ENCODE measurements around the gene KISS1.
"Not testable (repeated sequence)": the region's sequence is repeated elsewhere in the genome, so short reads cannot be mapped to it uniquely, and the experiment has no call there.

Gene KISS1, protein sequence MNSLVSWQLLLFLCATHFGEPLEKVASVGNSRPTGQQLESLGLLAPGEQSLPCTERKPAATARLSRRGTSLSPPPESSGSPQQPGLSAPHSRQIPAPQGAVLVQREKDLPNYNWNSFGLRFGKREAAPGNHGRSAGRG

DNA sequence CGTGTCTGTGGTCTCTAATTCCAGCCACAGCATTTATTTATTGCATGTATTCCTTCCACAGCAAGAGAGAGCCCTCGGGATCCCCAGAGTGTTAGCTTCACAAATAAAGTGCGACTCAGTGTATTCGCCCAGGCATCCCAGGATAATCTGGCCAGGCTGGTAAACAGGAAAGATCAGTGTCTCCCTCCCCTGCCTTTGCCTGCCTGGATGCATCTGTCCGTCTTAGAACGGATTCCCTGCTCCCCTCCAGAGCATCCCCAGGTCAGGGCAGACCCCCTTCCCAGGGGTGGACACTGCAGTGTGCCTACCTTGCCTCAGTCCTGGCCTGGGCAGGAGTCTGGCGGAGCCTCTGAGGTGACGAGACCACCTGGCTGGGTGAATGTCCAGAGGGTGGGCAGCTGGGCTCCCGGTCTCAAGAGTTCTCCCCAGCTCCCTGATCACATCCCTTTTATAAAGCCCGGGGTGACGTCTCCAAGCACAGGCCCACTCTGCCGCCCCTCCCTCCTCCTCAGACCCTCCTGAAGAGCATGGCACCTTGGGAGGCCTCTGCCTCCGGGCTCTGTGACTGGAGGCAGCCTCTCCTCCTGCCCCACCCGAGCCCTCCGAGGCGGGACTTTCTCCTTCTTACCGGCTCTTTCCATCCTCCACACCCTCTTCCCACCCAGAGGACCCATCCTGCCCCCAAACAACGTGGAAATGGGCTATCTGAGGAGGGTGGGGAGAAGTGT, at the start of gene KISS1:
Gene KISS1, minus strand, starts transcription at position 424 of the 728 bp plus-strand sequence. CDS start 3,615 bp downstream, outside the sequence.
- no peak for DNase-seq (ENCODE audit: low read depth in 2 of 2)

DNA sequence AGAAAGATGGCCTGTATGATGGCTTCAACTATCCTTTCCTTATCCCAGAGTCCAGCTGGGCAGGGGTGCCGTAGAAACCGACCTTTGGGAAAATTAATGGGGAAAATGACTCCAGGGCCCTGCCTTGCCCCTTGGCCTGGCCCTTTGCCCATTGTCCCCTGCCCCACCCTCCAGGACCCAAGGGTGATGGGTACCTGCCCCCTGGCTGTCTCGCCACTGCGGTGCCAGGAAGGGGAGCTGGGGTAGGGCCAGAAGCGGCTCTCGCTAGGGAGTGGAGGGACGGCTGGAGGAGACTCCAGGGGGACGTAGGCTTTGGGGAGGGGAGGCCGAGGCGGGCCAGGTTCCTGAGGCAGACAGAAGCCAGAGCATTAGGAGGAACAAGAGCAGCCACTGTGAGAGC, 46.6 kb upstream of the KISS1 start:
- DNase-seq (ENCODE audit: low read depth in 2 of 2) = no peak

DNA sequence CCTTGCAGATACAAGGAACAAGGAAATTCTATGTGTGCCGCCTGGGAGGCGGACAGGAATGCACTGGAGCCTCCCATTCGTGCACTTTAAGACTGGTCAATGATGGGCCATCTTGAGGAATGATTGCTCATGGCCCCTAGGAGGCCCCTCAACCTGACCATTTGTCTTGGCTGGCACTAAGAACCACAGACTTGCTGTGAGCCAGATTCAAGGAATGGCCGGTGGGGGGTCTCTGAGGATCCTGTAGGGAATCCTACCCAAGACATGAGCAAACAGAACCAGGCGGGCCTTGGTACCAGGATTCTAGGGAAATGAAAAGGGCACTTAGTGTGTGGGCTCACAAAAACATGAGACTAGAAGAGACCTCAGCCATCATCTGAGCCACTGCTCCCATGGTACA, 45.6 kb upstream of the KISS1 start:
- no peak for DNase-seq (ENCODE audit: low read depth in 2 of 2)

DNA sequence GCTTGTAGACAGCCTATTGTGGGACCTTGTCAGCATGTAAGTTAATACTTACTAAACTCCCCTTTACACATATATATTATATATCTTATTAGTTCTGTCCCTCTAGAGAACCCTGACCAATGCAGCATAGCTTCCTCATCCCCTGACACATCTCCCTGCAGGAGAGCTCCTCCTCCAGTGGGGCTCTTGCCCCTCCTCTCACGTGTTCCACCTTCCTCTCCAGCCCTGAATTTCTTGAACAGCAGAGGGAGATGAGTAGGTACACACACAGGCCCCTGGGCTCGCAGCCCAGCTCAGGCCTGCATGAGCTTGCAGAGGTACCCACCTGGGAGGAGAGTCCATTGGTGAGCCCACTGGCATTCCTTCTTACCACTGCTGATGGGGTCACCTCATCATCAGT, 44.8 kb upstream of the KISS1 start:
- no peak for DNase-seq (ENCODE audit: low read depth in 2 of 2)

DNA sequence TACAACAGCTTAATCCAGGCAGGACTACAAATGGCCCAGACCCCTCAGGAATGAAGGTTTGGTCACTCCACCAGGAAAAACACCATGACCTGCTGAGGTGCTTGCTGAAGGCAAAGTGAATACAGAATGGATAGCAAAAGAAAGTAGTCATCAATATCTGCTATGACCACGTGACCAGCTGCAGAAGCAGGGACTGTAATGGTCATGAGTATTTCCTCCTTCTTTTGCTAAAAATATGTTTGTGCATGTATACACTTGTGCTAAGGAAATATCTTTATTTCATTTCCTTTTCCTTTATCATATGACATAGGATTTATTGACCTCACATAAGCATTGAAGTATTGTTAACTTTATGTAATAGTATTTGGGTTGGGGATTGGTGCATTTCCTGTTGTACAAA, 43.9 kb upstream of the KISS1 start:
- no peak for DNase-seq (ENCODE audit: low read depth in 2 of 2)

DNA sequence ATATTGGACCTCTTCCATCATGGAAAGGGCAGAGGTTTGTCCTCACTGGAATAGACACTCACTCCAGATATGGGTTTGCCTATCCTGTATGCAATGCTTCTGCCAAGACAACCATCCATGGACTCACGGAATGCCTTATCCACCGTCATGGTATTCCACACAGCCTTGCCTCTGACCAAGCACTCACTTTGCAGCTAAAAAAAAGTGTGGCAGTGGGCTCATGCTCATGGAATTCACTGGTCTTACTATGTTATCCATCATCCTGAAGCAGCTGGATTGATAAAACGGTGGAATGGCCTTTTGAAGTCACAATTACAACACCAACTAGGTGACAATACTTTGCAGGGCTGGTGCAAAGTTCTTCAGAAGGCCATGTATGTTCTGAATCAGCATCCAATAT, 43.1 kb upstream of the KISS1 start:
- not testable (repeated sequence) for DNase-seq (ENCODE audit: low read depth in 2 of 2)

DNA sequence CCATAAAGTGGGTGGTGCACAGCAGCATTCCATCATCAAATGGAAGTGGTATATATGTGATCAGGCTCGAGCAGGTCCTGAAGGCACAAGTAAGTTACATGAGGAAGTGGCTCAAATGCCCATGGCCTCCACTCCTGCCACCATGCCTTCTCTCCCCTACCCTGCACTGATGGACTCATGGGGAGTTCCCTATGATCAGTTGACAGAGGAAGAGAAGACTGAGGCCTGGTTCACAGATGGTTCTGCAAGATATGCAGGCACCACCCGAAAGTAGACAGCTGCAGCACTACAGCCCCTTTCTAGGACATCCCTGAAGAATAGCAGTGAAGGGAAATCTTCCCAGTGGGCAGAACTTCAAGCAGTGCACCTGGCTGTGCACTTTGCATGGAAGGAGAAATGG, 42.2 kb upstream of the KISS1 start:
- not testable (repeated sequence) for DNase-seq (ENCODE audit: low read depth in 2 of 2)

DNA sequence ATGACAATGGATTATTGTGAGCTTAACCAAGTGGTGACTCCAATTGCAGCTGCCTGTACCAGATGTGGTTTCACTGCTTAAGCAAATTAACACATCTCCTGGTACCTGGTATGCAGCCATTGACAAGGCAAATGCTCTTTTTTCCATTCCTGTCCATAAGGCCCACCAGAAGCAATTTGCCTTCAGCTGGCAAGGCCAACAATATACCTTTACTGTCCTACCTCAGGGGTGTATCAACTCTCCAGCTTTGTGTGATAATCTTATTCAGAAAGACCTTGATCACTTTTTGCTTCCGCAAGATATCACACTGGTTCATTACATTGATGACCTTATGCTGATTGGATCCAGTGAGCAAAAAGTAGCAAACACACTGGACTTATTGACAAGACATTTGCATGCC, 41.2 kb upstream of the KISS1 start:
- not testable (repeated sequence) for DNase-seq (ENCODE audit: low read depth in 2 of 2)

DNA sequence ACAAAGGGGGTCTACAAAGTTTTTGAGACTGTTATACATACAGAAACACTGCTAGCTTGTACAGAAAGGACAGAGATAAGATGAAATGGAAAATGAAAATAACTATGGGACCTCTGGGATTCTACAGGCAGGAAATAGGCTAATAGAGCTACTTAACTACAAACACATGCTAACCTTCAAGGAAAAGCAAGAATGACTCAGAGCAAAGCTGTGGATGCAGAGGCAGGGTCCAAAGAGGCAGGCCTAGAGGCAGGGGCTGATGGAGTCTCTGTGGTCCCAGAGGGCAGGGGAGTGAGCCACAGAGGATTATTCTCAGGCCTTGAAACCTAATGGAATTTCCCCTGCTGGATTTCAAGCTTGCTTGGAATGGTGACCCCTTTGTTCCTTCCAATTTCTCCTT, 36.2 kb upstream of the KISS1 start:
- no peak for DNase-seq (ENCODE audit: low read depth in 2 of 2)

DNA sequence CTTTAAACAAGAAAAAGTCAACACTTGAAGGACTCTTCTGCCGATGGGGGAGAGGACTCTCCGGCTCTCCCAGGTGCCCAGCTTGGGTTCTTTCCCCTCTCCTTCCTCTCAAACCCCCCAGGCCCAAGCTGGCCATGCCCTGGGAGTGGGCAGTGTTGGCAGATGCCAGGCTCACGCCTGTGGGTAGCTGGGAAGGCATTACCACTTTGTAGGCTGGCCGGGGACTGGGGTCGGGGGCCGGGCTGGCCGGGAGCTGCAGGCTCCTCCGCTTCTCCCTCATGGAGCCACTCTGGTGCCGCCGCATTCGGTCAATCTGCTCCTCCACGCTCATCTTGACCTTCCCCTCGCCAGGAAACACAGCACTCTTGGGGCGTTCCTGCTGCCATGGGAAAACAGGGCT, 33.9 kb upstream of the KISS1 start:
- no peak for DNase-seq (ENCODE audit: low read depth in 2 of 2)

DNA sequence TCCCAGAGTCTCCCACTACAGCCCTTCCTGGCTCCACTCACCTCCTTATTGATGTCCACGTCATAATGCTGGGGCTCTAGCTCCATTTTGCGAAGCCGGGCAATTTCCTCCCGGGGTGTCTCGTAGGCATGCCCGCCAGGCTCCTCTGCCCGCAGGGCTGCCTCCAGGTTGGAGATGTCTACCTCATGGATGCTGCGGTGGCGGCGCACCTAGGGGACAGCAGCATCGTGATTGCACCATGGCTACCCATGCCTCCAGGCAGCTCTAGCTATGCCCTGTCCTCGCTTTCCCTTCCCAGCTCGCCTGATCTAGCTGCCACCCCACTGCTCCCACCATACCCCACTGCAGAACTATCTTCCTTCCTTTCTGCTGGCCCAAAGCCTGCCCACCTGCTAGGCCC, 32.6 kb upstream of the KISS1 start:
- DNase-seq (ENCODE audit: low read depth in 2 of 2) = no peak

DNA sequence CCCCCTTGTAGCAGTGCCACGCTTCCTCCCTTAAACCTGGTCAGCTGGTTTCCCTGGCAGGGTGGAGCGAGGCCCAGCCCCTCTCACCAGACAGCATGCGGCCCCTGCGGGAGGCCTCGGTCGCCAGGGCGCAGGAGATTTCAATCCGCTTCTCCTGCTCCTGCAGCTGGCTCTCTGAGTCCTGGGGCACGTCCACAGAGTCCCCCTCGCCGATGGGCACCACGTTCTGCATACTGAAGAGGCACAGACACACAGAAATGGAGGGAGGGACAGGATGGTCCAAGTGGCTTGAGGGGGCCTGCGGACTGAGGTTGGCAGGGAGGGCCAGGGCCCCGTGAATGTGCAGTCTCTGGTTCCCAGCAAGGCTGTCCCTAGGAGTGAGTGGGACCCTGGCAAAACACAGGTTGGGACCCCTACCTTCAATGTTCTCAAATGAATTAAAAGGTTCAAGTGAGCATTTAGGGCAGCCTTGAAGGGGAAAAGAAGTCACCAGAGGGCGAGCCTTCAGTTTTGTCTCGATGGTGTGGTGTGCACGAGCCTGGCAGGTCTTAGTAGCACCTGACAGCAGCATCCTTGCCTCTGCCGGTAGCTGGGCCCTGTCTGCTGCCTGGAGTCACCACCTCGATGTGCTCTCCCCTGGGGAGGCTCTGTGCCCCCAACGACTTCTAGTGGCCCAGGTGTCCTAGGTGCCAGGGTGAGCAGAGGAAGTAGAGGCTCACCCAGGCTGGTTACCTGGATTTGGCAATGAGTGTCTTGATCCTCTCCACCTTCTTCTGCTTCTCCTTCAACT, 31.9 kb upstream of the KISS1 start:
- DNase-seq (ENCODE audit: low read depth in 2 of 2) = no peak

DNA sequence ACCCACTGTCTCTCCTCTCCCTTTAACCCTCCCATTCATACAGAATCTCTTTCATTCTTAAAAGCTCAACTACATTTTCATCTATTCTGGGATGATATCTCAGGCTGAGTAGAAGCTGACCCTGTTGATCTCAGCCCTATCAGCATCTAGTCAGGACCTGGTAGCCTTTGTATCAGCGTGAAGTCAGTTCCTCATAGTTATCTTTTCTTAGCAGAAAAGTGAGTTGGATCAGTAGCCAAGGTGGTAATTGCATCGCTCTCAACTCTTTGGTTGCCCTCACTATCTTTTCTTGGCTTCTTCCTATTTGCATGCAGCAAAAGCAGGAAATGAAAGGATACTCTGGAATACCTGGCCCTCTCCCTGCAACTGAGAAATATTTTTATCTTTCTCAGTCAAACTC, 31.1 kb upstream of the KISS1 start:
- no peak for DNase-seq (ENCODE audit: low read depth in 2 of 2)

DNA sequence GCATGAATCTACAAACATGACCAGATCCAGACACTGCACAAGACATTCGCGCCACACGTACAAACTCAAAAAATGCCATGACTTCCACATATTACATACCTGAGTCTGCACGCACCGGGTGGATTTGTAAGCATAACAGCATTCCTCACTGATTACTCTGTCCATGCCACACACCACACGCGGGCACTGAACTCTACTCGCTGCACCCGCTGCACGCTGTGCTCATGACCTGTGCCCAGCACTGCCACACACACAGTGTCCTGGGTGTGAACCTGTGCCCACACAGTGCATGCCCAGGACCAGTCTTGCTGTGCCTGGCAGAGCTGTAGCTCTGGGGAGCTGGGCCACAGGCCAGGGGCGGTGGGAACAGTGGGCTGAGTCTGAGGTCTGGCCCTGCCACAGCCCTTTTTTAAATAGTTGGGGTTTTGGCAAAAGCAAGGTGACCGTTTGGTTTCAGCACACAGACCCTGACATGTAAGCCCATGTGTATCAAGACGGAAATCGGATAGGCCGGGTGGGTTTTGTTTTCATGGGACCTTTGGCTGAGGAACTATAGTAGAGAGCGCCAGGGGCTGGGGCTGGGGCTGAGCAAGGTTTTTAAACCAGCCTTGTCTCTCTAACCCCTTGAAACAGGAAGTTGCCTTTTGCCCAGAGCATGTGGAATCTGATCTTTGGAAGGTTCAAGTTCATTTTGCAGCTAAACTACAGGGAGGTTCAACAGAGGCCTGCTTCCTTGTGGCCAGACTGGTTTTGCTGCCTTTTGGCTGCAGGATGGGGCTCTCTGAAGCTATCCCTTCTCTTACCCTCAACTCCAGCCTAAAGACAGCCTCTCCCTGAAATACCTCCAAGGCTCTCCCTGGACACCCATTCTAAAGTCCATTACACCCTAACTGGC, 29.8 kb upstream of the KISS1 start:
- no peak for DNase-seq (ENCODE audit: low read depth in 2 of 2)

DNA sequence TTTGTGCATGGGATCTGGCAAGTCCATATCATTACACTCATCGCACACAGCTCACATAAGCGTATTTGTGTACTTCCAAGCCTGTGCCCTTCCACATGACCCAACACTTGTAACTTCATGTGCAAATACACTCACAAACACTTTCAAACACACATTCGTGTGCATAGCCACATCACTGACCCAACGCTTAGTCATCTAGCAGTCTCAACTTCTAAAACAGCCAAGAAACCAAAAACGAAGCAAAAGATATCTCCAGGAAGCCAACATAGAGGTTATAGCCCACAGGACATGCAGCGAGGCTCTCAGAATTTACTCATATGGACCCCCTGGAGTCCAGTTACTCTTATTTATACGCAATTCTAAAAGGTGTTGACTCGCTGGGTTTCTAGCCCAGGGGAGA, 28.4 kb upstream of the KISS1 start:
- no peak for DNase-seq (ENCODE audit: low read depth in 2 of 2)

DNA sequence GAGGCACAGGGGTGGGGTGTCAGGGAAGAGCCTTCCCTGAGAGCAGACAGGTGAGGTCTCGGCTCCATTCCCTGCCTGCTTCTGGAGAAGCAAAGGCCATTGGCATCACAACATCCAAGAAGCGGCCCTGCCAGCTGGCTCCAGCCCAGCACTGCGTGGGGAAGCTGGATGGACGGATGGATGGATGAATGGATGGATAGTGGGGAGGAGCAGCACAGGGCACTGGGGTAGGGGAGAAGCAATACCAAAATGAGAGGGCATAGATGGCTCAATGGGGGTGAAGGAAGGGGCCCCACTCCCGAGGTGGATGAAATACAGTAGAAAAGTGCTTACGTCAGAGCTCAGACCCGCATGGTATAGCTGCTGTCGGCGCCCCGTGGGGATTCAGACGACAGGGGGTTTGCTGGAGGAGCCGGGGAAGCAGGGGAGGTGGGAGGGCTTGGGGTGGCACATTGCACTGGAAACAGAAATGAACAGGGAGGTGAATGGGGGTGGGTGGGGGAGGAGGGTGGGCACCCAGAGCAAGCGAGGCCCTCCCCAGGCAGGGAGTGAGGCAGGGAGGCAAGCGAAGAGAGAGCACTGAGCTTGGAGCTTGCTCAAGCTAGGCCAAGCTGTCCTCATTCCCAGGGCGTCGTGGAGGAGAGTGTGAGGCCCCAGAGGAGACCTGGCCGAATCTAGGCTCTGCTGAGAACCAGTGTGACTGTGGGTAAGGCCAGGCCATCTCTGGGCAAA, 27.0 kb upstream of the KISS1 start:
- no peak for DNase-seq (ENCODE audit: low read depth in 2 of 2)

DNA sequence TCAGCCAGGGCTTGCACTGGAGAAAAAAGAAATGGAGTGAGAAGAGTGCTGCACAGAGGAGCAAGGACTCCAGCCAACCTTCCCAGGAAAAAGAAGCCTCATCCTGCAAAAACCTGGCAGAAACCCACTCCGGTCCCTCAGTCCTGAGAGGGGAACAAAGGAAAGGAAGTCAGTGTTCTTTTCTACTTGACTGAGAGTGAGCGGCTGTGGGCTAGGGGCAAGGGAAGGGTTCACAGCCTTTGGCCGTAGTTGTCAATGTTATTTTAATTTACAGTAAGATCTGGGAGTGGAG, 26.4 kb upstream of the KISS1 start:
- DNase-seq (ENCODE audit: low read depth in 2 of 2) = no peak

DNA sequence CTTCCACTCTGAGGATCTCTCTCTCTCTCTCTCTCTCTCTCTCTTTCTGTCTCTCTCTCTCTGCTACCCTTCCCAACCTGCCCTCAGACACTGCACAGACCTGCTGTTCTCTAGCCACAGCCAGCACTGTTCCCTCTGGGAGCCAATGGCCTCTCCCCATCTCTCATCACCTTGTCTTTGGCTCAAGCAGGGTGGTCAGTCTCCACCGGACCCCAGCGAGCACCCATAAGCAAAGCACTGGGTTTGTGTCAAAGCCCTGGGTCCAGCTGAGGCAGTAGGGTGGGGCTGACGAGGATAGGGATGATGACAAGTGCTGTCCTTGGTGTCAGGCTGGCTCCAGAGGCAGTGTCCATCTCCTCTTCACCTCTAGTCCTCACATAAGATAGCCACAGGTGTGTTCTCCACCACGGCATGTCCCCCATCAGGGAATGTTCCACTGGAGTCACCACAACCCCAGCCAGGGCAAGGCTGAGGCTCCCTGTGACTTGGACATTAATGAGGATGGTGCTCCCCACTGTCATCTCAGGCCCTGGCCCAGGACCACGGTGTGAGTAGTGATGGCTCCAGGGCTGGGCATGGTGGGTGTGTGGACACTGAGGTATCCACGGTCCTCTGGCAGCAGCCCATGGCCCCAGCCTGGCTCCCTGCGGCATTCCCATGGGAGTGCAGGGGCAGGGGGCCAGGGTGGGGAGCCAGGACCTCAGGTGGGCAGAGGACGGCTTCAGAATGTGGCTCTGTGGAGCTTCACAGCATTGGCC, 25.9 kb upstream of the KISS1 start:
- DNase-seq (ENCODE audit: low read depth in 2 of 2) = no peak

DNA sequence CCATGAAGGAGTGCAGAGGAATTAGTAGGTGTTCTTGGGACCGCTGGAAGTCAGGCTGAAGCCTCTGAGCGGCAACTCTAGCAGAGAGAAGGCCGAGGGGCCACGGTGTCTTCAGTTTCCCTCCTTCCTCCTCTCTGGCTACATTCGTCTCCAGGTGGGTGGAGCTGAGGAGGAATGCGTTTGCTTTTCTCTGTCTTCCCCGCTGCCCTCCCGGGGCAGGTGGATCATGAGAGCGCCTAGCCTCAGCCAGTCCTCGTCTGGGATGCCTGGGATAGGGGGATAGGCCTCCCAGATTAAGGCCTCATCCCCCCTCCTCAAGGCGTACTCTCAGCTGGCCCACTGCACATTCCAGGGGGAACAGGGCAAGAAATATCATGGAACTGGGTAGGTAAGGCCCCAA, 25.0 kb upstream of the KISS1 start:
- no peak for DNase-seq (ENCODE audit: low read depth in 2 of 2)

DNA sequence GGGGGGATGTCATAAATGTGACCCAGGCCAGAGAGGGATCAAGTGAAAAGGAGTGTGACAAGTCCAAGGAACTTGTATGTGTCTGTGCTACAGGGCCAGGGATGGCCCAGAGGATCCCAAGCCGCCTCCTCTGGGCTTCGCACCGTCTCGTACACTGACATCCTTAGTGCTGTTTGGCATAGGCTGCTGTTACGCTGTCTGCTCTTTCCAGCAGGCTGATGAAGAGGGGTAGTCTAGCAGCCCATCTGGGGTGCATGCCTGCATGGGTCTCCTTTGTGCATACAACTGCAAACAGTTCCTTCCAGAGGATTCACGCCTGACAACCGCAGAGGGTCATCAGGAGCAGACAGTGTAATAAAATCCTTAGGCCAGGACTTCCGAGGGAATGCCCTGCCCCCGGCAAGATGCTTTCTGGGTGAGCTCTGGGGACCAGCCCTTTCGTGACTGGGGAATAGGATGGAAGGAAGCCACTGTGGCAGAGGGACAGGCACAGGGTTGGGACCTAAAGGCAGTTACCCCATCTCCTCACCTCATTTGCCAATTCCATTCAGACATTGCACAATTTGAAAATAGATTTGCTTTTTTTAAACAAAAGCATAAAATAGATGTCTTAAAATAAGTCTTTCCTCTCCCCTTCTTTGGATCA, 23.8 kb upstream of the KISS1 start:
- DNase-seq (ENCODE audit: low read depth in 2 of 2) = no peak
